Stomach (tissue), 9 donors: ENCODE results near the gene EPHB6. TPM values are rescaled to one million over a fixed set of nuclear protein-coding genes. Genes with fewer than 3 reads are reported as not detected.

ENCODE experiments used
- DNase-seq, 2 donors: peaks; one replicate each; pipeline versions ENCODE4 v3.0.0 to v3.0.0-alpha.2; 2013 to 2019
- H3K27ac ChIP-seq, 5 donors: fragments of 200-600 bp in 4 of 5; sonication (generic) in 4 of 5; one replicate each; pipeline ENCODE4 v1.5.1; 2013 to 2019; ENCODE audit warnings: mild to moderate bottlenecking in 1 of 5, moderate library complexity in 1 of 5
- H3K27me3 ChIP-seq, 3 donors: fragments of 200-600 bp; sonication (generic); one replicate each; pipeline ENCODE4 v1.5.1; 2017 to 2019; ENCODE audit warnings: mixed run types in 1 of 3
- H3K36me3 ChIP-seq, 4 donors: fragments of 200-600 bp; sonication (generic); 1 replicate in 3 of 4; 2 replicates in 1 of 4; pipeline ENCODE4 v1.5.1; 2016 to 2019
- H3K4me1 ChIP-seq, 4 donors: fragments of 200-600 bp; sonication (generic); one replicate each; pipeline ENCODE4 v1.5.1; 2016 to 2019
- H3K4me3 ChIP-seq, 4 donors: fragments of 200-600 bp; sonication (generic) in 3 of 4; one replicate each; pipeline ENCODE4 v1.5.1; 2016 to 2019; ENCODE audit warnings: mild to moderate bottlenecking in 1 of 4
- H3K9me3 ChIP-seq, 4 donors: fragments of 200-600 bp; sonication (generic); one replicate each; pipeline ENCODE4 v1.5.1; 2016 to 2019
- EP300 ChIP-seq: sonication (generic); formaldehyde crosslinking; IDR thresholded peaks from one replicate; pipeline ENCODE4 v1.6.1; 2017; ENCODE audit warnings: antibody characterized with exemption
- POLR2A ChIP-seq, 4 donors: fragments of 450-650 bp; IDR thresholded peaks; one replicate each; pipeline ENCODE4 v1.6.1; 2016; ENCODE audit warnings: antibody characterized with exemption in 4 of 4, control low read depth in 2 of 4, mild to moderate bottlenecking in 1 of 4, moderate library complexity in 1 of 4
- POLR2AphosphoS5 ChIP-seq, 3 donors: sonication (generic); formaldehyde crosslinking; IDR thresholded peaks; one replicate each; pipeline ENCODE4 v1.6.1; 2016; ENCODE audit warnings: antibody characterized with exemption in 3 of 3
- WGBS, 5 donors: extraction: QIAGEN DNeasy Blood & Tissue Kit in 3 of 5; methylation state at CpG; one replicate each; pipeline versions ENCODE4 v1.1.5 to v1.1.7; 2013 to 2018; 5-methylcytosine and 5-hydroxymethylcytosine counted together
- intact Hi-C: fragments of 100-400 bp; cut with DNase I; formaldehyde crosslinking; loops from one replicate; pipeline ENCODE4 v1.15.1; 2023; ENCODE audit warnings: low total_unique reads
- polyA plus RNA-seq, 3 donors: library from polyadenylated mRNA; stranded (reverse); fragments of 200-250 nt; gene quantifications; one replicate each; pipeline ENCODE4 v1.2.3, GENCODE V29; 2013
- total RNA-seq, 5 donors: library from RNA; depleted of rRNA; stranded (reverse); fragments of >200 nt; gene quantifications; one replicate each; pipeline versions ENCODE4 v1.1.0 to v1.2.3, GENCODE V29; 2014 to 2016
- TF ChIP-seq, protein P1 (sequence below), 7 experiments: fragments of 450-650 bp in 4 of 7; fragments of 200-600 bp in 3 of 7; sonication (generic) in 3 of 7; IDR thresholded peaks; one replicate each; pipeline ENCODE4 v1.5.1; 2016 to 2019; ENCODE audit warnings: antibody characterized with exemption in 7 of 7, control low read depth in 2 of 7, mild to moderate bottlenecking in 1 of 7
- donor health status: healthy with polysubstance abuse.
- donor health status: Bipolar disorder and iron deficiency.
- donor health status: healthy.

Gene EPHB6
- total and polyA plus RNA-seq, 8 donors, result 5.4 to 23.1 (median 8.1) TPM

DNA sequence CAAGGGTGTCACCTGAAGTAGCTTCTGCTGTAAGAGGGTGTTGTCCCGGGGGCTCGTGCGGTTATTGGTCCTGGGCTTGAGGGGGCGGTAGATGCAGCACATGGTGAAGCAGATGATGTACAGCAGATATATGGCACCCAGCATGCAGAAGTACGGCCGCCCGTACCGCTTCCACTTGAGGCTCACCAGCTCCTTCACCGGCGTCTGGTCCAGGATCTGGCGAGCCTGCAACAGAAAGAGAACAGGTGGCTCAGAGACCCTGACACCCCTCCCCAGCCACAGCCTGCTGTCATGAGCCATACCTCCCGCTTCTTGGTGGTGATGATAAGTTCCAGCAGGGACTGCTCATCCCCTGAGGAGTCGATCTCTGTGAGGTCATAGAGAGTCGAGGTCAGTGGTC is 20.6 kb downstream of the EPHB6 start:
- WGBS, 5 donors, result 86 to 92% (median 88%) methylated on average over 14 of the region's 14 CpGs
- H3K27ac ChIP-seq, result no peak overlapping the region
- H3K36me3 ChIP-seq, result peaks cover 0 to 20% (median 19%) of the 10 kb centered on the region in 4 donors
- no peaks in the 10 kb centered on the region for H3K9me3 ChIP-seq
- H3K27me3 ChIP-seq, result peaks cover 0 to 2% (median 0%) of the 10 kb centered on the region in 3 donors
- TF ChIP-seq EP300 (no peak), POLR2A (IDR thresholded peaks at IDR 0.05) (no peak), POLR2AphosphoS5 (IDR thresholded peaks at IDR 0.05) (no peak)
- TF ChIP-seq, protein P1, sequence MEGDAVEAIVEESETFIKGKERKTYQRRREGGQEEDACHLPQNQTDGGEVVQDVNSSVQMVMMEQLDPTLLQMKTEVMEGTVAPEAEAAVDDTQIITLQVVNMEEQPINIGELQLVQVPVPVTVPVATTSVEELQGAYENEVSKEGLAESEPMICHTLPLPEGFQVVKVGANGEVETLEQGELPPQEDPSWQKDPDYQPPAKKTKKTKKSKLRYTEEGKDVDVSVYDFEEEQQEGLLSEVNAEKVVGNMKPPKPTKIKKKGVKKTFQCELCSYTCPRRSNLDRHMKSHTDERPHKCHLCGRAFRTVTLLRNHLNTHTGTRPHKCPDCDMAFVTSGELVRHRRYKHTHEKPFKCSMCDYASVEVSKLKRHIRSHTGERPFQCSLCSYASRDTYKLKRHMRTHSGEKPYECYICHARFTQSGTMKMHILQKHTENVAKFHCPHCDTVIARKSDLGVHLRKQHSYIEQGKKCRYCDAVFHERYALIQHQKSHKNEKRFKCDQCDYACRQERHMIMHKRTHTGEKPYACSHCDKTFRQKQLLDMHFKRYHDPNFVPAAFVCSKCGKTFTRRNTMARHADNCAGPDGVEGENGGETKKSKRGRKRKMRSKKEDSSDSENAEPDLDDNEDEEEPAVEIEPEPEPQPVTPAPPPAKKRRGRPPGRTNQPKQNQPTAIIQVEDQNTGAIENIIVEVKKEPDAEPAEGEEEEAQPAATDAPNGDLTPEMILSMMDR (IDR thresholded peaks at IDR 0.05), result no peak
- no peak for DNase-seq
- no peaks in the 10 kb centered on the region for H3K4me1 ChIP-seq
- no peak overlapping the region for H3K4me3 ChIP-seq
- intact Hi-C loops, result no loop called here

DNA sequence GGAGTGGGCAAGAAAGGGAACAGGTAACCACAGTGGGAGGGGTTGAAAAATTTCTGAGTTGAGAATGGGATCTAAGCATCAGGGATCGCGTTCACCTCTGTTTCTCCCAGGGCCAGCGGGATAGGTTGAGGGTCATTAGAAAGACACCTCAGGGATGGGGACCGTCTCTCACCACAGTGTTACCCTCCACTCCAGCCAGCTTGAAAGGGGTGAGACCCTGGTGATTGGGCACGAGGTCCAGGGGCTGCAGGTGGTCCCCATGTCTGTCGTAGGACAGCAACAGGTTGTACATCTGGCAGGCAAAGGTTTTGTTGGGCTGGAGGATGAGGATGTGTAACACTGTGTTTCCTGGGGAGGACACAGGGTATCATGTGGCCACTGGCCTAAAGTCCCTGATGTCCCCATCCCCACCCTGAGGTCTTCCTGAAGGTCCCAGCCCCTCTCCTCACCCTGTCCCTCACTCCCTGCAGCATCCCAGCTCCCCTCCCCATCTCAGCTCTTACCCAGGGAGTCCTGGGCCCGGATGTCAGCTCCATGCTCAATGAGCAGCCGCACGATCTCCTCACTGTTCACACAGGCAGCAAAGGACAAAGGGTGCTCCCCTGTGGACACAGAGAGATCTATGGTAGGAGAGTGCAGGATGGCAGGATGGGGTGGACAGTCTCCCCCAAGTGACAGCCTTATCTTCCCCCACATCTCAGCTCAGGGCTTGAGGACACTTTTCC is 21.5 kb downstream of the EPHB6 start:
- intact Hi-C loops, result no loop called here
- Histone ChIP-seq H3K27ac (no peak overlapping the region), H3K4me1 (peaks cover 0 to 6% (median 0%) of the 10 kb centered on the region in 4 donors), H3K4me3 (no peak overlapping the region), H3K9me3 (no peaks in the 10 kb centered on the region), H3K27me3 (peaks cover 0 to 10% (median 0%) of the 10 kb centered on the region in 3 donors), H3K36me3 (peaks cover 0 to 11% (median 10%) of the 10 kb centered on the region in 4 donors)
- WGBS, 5 donors, result 81 to 89% (median 87%) methylated on average over 9 of the region's 9 CpGs
- TF ChIP-seq, protein P1 (IDR thresholded peaks at IDR 0.05), result no peak
- TF ChIP-seq POLR2AphosphoS5 (IDR thresholded peaks at IDR 0.05), result no peak
- no peak for TF ChIP-seq EP300
- no peak for TF ChIP-seq POLR2A (IDR thresholded peaks at IDR 0.05)
- no peak for DNase-seq

DNA sequence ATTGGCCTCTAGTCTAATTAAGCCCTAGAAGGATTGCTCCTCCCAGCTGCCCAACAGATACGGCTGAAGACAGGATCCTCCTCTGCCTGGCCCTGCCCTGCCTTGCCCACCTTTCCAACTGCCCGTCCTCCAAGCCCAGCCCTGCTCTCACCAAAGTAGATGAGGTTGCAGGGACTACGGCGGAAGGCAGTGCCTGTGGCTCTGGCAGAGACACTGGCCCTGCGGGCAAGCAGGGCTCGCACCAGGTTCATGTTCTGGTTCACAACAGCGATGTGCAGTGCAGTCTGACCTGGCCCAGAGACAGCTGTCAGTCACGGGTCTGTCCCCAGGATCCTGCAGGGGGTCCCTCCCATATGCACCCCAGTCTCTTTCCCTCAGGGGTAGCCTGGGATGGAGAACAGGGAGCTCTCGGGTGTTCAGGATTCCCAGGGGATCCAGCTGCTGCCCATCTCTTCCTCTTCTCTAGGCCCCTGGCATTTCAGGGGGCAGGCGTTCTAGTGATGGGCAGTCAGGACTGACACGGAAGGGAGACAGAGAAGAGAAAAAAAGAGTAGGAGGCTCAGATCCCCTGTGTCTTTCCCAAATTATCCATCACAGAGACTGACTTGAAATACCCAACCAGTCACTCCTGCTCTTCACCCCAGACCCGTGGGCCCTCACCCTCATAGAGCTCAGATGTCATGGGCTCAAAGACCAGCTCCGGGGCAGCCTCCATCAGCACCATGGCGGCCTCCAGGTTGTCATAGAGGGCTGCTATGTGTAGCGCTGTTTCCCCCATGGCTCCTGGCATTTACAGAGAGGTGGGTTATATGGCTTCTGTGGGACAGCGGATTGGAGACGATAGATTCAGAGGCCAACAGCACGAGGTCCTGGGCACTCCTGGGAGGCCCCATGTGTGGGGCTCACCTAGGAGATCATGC is 22.4 kb downstream of the EPHB6 start:
- no peak for DNase-seq
- WGBS, 5 donors, result 88 to 91% (median 89%) methylated on average over 14 to 18 of the region's 18 CpGs
- intact Hi-C loops, result no loop called here
- no peak overlapping the region for H3K27ac ChIP-seq
- TF ChIP-seq POLR2AphosphoS5 (IDR thresholded peaks at IDR 0.05), result no peak
- TF ChIP-seq EP300, result no peak
- TF ChIP-seq POLR2A (IDR thresholded peaks at IDR 0.05), result no peak
- TF ChIP-seq, protein P1 (IDR thresholded peaks at IDR 0.05), result no peak
- H3K9me3 ChIP-seq, result no peaks in the 10 kb centered on the region
- peaks cover 0 to 18% (median 0%) of the 10 kb centered on the region in 3 donors for H3K27me3 ChIP-seq
- H3K36me3 ChIP-seq, result peaks cover 0 to 3% (median 2%) of the 10 kb centered on the region in 4 donors
- H3K4me3 ChIP-seq, result no peak overlapping the region
- H3K4me1 ChIP-seq, result peaks cover 0 to 6% (median 0%) of the 10 kb centered on the region in 4 donors

DNA sequence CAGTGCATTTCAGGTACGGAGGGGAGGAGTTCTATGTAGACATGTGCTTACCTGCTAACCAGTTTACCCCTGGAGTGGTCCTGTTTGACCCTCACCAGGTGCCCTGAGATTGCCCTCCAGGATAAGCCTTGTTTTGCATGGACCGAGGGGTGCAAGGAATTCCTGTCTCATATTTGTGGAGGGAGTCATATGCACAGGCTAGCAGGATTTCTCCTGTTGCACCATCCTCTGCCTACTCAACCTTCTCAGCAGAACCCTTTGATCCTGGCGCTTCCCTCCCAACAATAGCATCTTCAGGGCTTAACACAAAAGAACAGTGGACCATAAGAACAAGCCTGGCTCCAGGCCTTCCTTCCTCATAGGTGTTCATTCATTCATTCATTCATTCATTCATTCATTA is 23.4 kb downstream of the EPHB6 start:
- no peak overlapping the region for H3K27ac ChIP-seq
- intact Hi-C loops, result no loop called here
- peaks cover 0 to 21% (median 0%) of the 10 kb centered on the region in 3 donors for H3K27me3 ChIP-seq
- no peaks in the 10 kb centered on the region for H3K36me3 ChIP-seq
- H3K9me3 ChIP-seq, result no peaks in the 10 kb centered on the region
- H3K4me3 ChIP-seq, result no peak overlapping the region
- TF ChIP-seq POLR2AphosphoS5 (IDR thresholded peaks at IDR 0.05) (no peak), EP300 (no peak), POLR2A (IDR thresholded peaks at IDR 0.05) (no peak)
- TF ChIP-seq, protein P1 (IDR thresholded peaks at IDR 0.05), result no peak
- H3K4me1 ChIP-seq, result peaks cover 0 to 6% (median 0%) of the 10 kb centered on the region in 4 donors
- no peak for DNase-seq
- 88 to 94% (median 91%) methylated on average over 3 of the region's 3 CpGs for WGBS, 5 donors
